HepG2 (cell line): Measurements from ENCODE around the gene ZNF428.

Experiments used
- ETV5 ChIP-seq: IDR thresholded peaks from 2 replicates; pipeline ENCODE4 v1.6.1; 2018; ENCODE audit warnings: missing biosample characterization, missing genetic modification reagents, inconsistent platforms, borderline replicate concordance
- ETV6 ChIP-seq: sonication (generic); formaldehyde crosslinking; conservative IDR thresholded peaks from 2 replicates; pipeline ENCODE4 v1.4.0; 2020; ENCODE audit warnings: missing genetic modification reagents
- EZH2 ChIP-seq: conservative IDR thresholded peaks from 2 replicates; pipeline ENCODE4 v1.6.1; 2012; ENCODE audit warnings: mild to moderate bottlenecking, low read depth, low read length, moderate library complexity
- RAD21 ChIP-seq: fragments of 450-650 bp; formaldehyde crosslinking; IDR thresholded peaks from 2 replicates; pipeline ENCODE4 v1.5.0; 2020; ENCODE audit warnings: mild to moderate bottlenecking
- ZNF354B ChIP-seq: sonication (generic); formaldehyde crosslinking; IDR thresholded peaks from 2 replicates; pipeline ENCODE4 v1.8.0; 2022; ENCODE audit warnings: mild to moderate bottlenecking, missing genetic modification reagents
- ZNF781 ChIP-seq: sonication (generic); formaldehyde crosslinking; IDR thresholded peaks from 2 replicates; pipeline ENCODE4 v1.5.1; 2020; ENCODE audit warnings: borderline replicate concordance, mild to moderate bottlenecking, missing genetic modification reagents; ENCODE audit errors: not compliant biosample characterization

- TF ChIP-seq ETV6 (CRISPR knock-in tag) (no peak), ZNF354B (no peak), EZH2 (no peak), ZNF781 (no peak), RAD21 (CRISPR knock-in tag) (no peak), ETV5 (CRISPR knock-in tag) (no peak)
Observed at GRCh38 chr19:43631491-43631890, 12.1 kb upstream of the ZNF428 start.
